H9 (cell line): ENCODE measurements around the gene CYP17A1. TPM values are rescaled to one million over a fixed set of nuclear protein-coding genes. Genes with fewer than 3 reads are reported as not detected.

Source experiments
- DNase-seq: peaks from one replicate; pipeline ENCODE4 v3.0.0-alpha.2; 2017
- H2AFZ ChIP-seq: one replicate; pipeline ENCODE4 v1.6.1; 2013; ENCODE audit warnings: mild to moderate bottlenecking, low read length, control low read depth, moderate library complexity
- H2AK5ac ChIP-seq: 2 replicates; pipeline ENCODE4 v1.6.1; 2013; ENCODE audit warnings: low read length, control low read depth, mixed read lengths; ENCODE audit not compliant: insufficient read length
- H2BK120ac ChIP-seq: one replicate; pipeline ENCODE4 v1.6.1; 2013; ENCODE audit warnings: low read depth, mild to moderate bottlenecking, low read length, control low read depth, inconsistent platforms; ENCODE audit not compliant: poor library complexity, severe bottlenecking
- H2BK12ac ChIP-seq: 2 replicates; pipeline ENCODE4 v1.6.1; 2013; ENCODE audit warnings: low read length, control low read depth, mixed read lengths, low read depth; ENCODE audit not compliant: insufficient read length
- H2BK15ac ChIP-seq: 2 replicates; pipeline ENCODE4 v1.6.1; 2013; ENCODE audit warnings: low read depth, low read length, control low read depth
- H2BK20ac ChIP-seq: one replicate; pipeline ENCODE4 v1.6.1; 2013; ENCODE audit warnings: low read depth, mild to moderate bottlenecking, low read length, control low read depth, inconsistent platforms; ENCODE audit not compliant: poor library complexity, severe bottlenecking
- H2BK5ac ChIP-seq: 2 replicates; pipeline ENCODE4 v1.6.1; 2013; ENCODE audit warnings: low read length, control low read depth, mixed read lengths; ENCODE audit not compliant: insufficient read length
- H3K14ac ChIP-seq: 2 replicates; pipeline ENCODE4 v1.6.1; 2013; ENCODE audit warnings: low read length, control low read depth; ENCODE audit not compliant: insufficient read depth
- H3K18ac ChIP-seq: 2 replicates; pipeline ENCODE4 v1.6.1; 2013; ENCODE audit warnings: low read depth, mild to moderate bottlenecking, mixed read lengths, low read length, control low read depth; ENCODE audit not compliant: insufficient read length
- H3K23ac ChIP-seq: 2 replicates; pipeline ENCODE4 v1.6.1; 2013; ENCODE audit warnings: low read length, control low read depth, mixed read lengths, low read depth; ENCODE audit not compliant: insufficient read length
- H3K23me2 ChIP-seq: 2 replicates; pipeline ENCODE4 v1.6.1; 2013; ENCODE audit warnings: low read depth, mild to moderate bottlenecking, mixed read lengths, low read length, control low read depth; ENCODE audit not compliant: insufficient read length, poor library complexity, severe bottlenecking
- H3K27ac ChIP-seq: 2 replicates; pipeline ENCODE4 v1.5.1; 2013; ENCODE audit warnings: low read length, control low read depth, mixed read lengths, low read depth; ENCODE audit not compliant: insufficient read length
- H3K27me3 ChIP-seq: 2 replicates; pipeline ENCODE4 v1.6.1; 2013; ENCODE audit warnings: low read length, control low read depth, inconsistent platforms; ENCODE audit not compliant: insufficient read depth
- H3K4ac ChIP-seq: 2 replicates; pipeline ENCODE4 v1.6.1; 2013; ENCODE audit warnings: low read depth, mild to moderate bottlenecking, control low read depth, inconsistent platforms, low read length, moderate library complexity
- H3K4me1 ChIP-seq: 2 replicates; pipeline ENCODE4 v1.6.1; 2013; ENCODE audit warnings: low read length, control low read depth, inconsistent platforms; ENCODE audit not compliant: insufficient read depth
- H3K4me2 ChIP-seq: 2 replicates; pipeline ENCODE4 v1.6.1; 2013; ENCODE audit warnings: low read length, control low read depth, mixed read lengths; ENCODE audit not compliant: insufficient read length, insufficient read depth
- H3K56ac ChIP-seq: 2 replicates; pipeline ENCODE4 v1.6.1; 2013; ENCODE audit warnings: low read depth, mild to moderate bottlenecking, mixed read lengths, low read length, control low read depth; ENCODE audit not compliant: insufficient read length
- H3K79me1 ChIP-seq: 2 replicates; pipeline ENCODE4 v1.6.1; 2013; ENCODE audit warnings: low read depth, mild to moderate bottlenecking, moderate library complexity, low read length, control low read depth, inconsistent platforms; ENCODE audit not compliant: insufficient read depth, poor library complexity, severe bottlenecking
- H3K79me2 ChIP-seq: 2 replicates; pipeline ENCODE4 v1.6.1; 2013; ENCODE audit warnings: low read length, control low read depth, inconsistent platforms; ENCODE audit not compliant: insufficient read depth
- H3K9ac ChIP-seq: 2 replicates; pipeline ENCODE4 v1.6.1; 2013; ENCODE audit warnings: low read length, control low read depth, mixed read lengths; ENCODE audit not compliant: insufficient read length; ENCODE audit errors: extremely low read depth
- H3K9me3 ChIP-seq: one replicate; pipeline ENCODE4 v1.6.1; 2013; ENCODE audit warnings: low read depth, low read length, inconsistent platforms; ENCODE audit not compliant: control insufficient read depth
- H3T11ph ChIP-seq: one replicate; pipeline ENCODE4 v1.6.1; 2013; ENCODE audit warnings: mild to moderate bottlenecking, low read length, control low read depth, inconsistent platforms
- H4K20me1 ChIP-seq: one replicate; pipeline ENCODE4 v1.6.1; 2013; ENCODE audit not compliant: control insufficient read depth, insufficient read length, insufficient read depth
- H4K5ac ChIP-seq: 2 replicates; pipeline ENCODE4 v1.6.1; 2013; ENCODE audit warnings: low read depth, mild to moderate bottlenecking, mixed read lengths, low read length, control low read depth; ENCODE audit not compliant: insufficient read length
- H4K8ac ChIP-seq: replicated peaks from 2 replicates; pipeline ENCODE4 v1.6.1; 2013; ENCODE audit warnings: low read length, control low read depth, mixed read lengths, low read depth; ENCODE audit not compliant: insufficient read length
- H4K91ac ChIP-seq: 2 replicates; pipeline ENCODE4 v1.6.1; 2013; ENCODE audit warnings: low read depth, mild to moderate bottlenecking, moderate library complexity, mixed read lengths, low read length, control low read depth; ENCODE audit not compliant: insufficient read length
- H3K27ac Mint-ChIP-seq, 3 experiments: 2 replicates in 2 of 3; 3 replicates in 1 of 3; pipeline ENCODE4 v1.8.0; 2020 to 2021; ENCODE audit warnings: mixed read lengths in 3 of 3, mild to moderate bottlenecking in 1 of 3, moderate library complexity in 1 of 3
- H3K27me3 Mint-ChIP-seq: 2 replicates; pipeline ENCODE4 v1.8.0; 2021; ENCODE audit warnings: low read depth, mild to moderate bottlenecking, moderate library complexity, mixed read lengths
- H3K36me3 Mint-ChIP-seq, 3 experiments: 2 replicates in 2 of 3; 3 replicates in 1 of 3; pipeline ENCODE4 v1.8.0; 2020 to 2021; ENCODE audit warnings: low read depth in 3 of 3, mixed read lengths in 3 of 3; ENCODE audit not compliant: insufficient read depth in 1 of 3
- H3K4me1 Mint-ChIP-seq, 2 experiments: 2 replicates each; pipeline ENCODE4 v1.8.0; 2020; ENCODE audit warnings: mixed read lengths in 2 of 2
- H3K4me3 Mint-ChIP-seq, 2 experiments: 2 replicates in 1 of 2; 3 replicates in 1 of 2; pipeline ENCODE4 v1.8.0; 2020 to 2021; ENCODE audit warnings: mild to moderate bottlenecking in 2 of 2, mixed read lengths in 2 of 2, moderate library complexity in 1 of 2
- H3K9me3 Mint-ChIP-seq, 2 experiments: 2 replicates in 1 of 2; 3 replicates in 1 of 2; pipeline ENCODE4 v1.8.0; 2020; ENCODE audit warnings: mild to moderate bottlenecking in 2 of 2, mixed read lengths in 2 of 2, moderate library complexity in 1 of 2
- WGBS: extraction: QIAGEN DNeasy Blood & Tissue Kit; methylation state at CpG from one replicate; pipeline ENCODE4 v1.1.7; 2013; ENCODE audit warnings: missing lambda C conversion rate, low lambda C conversion rate, mixed read lengths; ENCODE audit not compliant: insufficient read length; ENCODE audit errors: extremely low coverage; 5-methylcytosine and 5-hydroxymethylcytosine counted together
- total RNA-seq: library from RNA; stranded (reverse); gene quantifications from 2 replicates; pipeline ENCODE4 v1.2.1, GENCODE V29; 2021
- TF ChIP-seq, protein P1 (sequence below): fragments of 200-600 bp; sonication (generic); conservative IDR thresholded peaks from 3 replicates; pipeline ENCODE4 v1.8.0; 2021; ENCODE audit warnings: antibody characterized with exemption, mild to moderate bottlenecking

Gene CYP17A1
- total RNA-seq, 1 experiment from 2014 or later, result not detected

- DNase-seq, result no peak
- no peak overlapping the region; a peak in 1 of 7 replicates for H3K27ac Mint-ChIP-seq
These were observed 18.2 kb downstream of the CYP17A1 start for GRCh38 chr10:102819054-102819453.

More at GRCh38 chr10:102819054-102819453, 18.2 kb downstream of the CYP17A1 start:
- no peak overlapping the region for H3K18ac ChIP-seq
- H3K9me3 ChIP-seq, result no peaks in the 10 kb centered on the region
- no peaks in the 10 kb centered on the region for H3K27me3 ChIP-seq
- H2BK12ac ChIP-seq, result no peak overlapping the region
- H2AK5ac ChIP-seq, result no peak overlapping the region
- no peak overlapping the region for H3K14ac ChIP-seq
- no peak overlapping the region for H3K9ac ChIP-seq
- H2BK120ac ChIP-seq, result no peak overlapping the region
- H2BK20ac ChIP-seq, result no peak overlapping the region
- H3K23ac ChIP-seq, result no peak overlapping the region
- H4K8ac ChIP-seq, result no peak overlapping the region
- no peak overlapping the region for H3K4me2 ChIP-seq
- TF ChIP-seq, protein P1, sequence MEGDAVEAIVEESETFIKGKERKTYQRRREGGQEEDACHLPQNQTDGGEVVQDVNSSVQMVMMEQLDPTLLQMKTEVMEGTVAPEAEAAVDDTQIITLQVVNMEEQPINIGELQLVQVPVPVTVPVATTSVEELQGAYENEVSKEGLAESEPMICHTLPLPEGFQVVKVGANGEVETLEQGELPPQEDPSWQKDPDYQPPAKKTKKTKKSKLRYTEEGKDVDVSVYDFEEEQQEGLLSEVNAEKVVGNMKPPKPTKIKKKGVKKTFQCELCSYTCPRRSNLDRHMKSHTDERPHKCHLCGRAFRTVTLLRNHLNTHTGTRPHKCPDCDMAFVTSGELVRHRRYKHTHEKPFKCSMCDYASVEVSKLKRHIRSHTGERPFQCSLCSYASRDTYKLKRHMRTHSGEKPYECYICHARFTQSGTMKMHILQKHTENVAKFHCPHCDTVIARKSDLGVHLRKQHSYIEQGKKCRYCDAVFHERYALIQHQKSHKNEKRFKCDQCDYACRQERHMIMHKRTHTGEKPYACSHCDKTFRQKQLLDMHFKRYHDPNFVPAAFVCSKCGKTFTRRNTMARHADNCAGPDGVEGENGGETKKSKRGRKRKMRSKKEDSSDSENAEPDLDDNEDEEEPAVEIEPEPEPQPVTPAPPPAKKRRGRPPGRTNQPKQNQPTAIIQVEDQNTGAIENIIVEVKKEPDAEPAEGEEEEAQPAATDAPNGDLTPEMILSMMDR, result no peak
- no peak overlapping the region for H4K91ac ChIP-seq
- no CpG with 5 or more reads among the region's 6 CpGs for WGBS
- Mint-ChIP-seq H3K9me3 (peaks cover under 1 to 1% of the 10 kb centered on the region in 2 experiments; a peak in 2 of 5 replicates), H3K36me3 (peaks cover 0 to 2% (median 0%) of the 10 kb centered on the region in 3 experiments; a peak in 2 of 7 replicates), H3K4me3 (no peak overlapping the region), H3K4me1 (peaks cover 10 to 14% of the 10 kb centered on the region in 2 experiments), H3K27me3 (no peaks in the 10 kb centered on the region)
- no peak overlapping the region for H2AFZ ChIP-seq
- H3K23me2 ChIP-seq, result no peaks in the 10 kb centered on the region
- H3K4me1 ChIP-seq, result peaks cover 6% of the 10 kb centered on the region
- no peak overlapping the region for H3T11ph ChIP-seq
- no peak overlapping the region for H2BK5ac ChIP-seq
- no peak overlapping the region for H4K5ac ChIP-seq
- no peaks in the 10 kb centered on the region for H4K20me1 ChIP-seq
- H3K79me2 ChIP-seq, result no peaks in the 10 kb centered on the region
- H3K56ac ChIP-seq, result no peak overlapping the region
- no peaks in the 10 kb centered on the region for H3K79me1 ChIP-seq
- H2BK15ac ChIP-seq, result no peak overlapping the region
- no peak overlapping the region for H3K4ac ChIP-seq
- H3K27ac ChIP-seq, result no peak overlapping the region
